NCI-H526 treated with DMSO at 0.1 percent for 48 hours (cell line): Measurements from ENCODE around the gene PEPD.

Experiments
- DNase-seq: peaks from one replicate; lab custom pipeline; 2025; lab: John Stamatoyannopoulos, UW

PEPD gene

GRCh38 chr19:33357556-33357955 is 164.0 kb downstream of the PEPD start:
- no peak for DNase-seq

GRCh38 chr19:33355535-33355934 is 166.1 kb downstream of the PEPD start:
- no peak for DNase-seq

- DNase-seq = no peak
Observed at GRCh38 chr19:33350538-33351309, 170.9 kb downstream of the PEPD start.

GRCh38 chr19:33349319-33350289 is 172.0 kb downstream of the PEPD start:
- no peak for DNase-seq

GRCh38 chr19:33348301-33349010 is 173.1 kb downstream of the PEPD start:
- DNase-seq = no peak

- DNase-seq = no peak
Observed at GRCh38 chr19:33347300-33347699, 174.3 kb downstream of the PEPD start.

- no peak for DNase-seq
Observed at GRCh38 chr19:33346665-33347064, 174.9 kb downstream of the PEPD start.

- no peak for DNase-seq
Observed at GRCh38 chr19:33345163-33345562, 176.4 kb downstream of the PEPD start.

GRCh38 chr19:33344573-33344925 is 177.0 kb downstream of the PEPD start:
- DNase-seq = no peak

GRCh38 chr19:33343859-33344572 is 177.6 kb downstream of the PEPD start:
- DNase-seq = no peak

- DNase-seq = no peak
Observed at GRCh38 chr19:33343301-33343700, 178.3 kb downstream of the PEPD start.

GRCh38 chr19:33340991-33341390 is 180.6 kb downstream of the PEPD start:
- DNase-seq = no peak

GRCh38 chr19:33339016-33339984 is 182.3 kb downstream of the PEPD start:
- DNase-seq = no peak
